Measurements from ENCODE around the gene ABI3BP.

DNA sequence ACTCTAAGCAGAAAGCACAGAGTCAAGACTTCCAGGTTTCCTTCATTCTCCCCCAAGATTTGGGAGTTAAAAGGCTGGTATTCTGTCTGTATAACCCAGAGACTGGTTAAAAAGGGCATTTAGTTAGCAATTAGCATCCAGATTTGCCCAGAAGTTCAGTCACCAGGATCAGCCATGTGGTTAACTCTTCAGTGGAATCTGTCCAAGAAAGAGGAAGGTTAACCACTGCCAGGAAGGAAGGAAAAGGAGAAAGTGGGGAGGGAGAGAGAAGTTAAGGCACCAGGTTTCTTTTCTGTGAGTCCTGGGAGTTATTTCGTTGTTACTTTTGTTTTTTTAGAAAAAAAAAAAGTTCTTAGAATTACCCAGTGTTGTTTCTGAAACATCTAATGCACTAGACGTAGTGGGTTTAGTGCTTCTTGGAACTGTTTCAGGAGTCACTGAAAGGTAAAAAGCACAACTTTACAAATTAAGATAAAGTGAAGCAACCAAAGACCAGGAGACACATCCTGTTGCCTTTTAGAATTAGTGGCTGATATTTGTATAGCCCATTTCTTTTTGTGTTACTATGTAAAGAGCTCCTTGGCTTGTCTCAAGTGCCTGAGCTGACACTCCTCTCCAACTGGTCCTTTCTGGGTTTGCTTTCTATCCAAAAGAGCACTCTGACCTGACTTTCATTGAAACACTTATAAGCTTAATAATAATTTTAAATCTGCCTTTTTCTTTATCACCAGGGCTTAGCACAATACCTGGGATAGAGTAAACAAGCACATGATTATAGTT lies 128.6 kb downstream of the ABI3BP start:
- TF ChIP-seq, protein P1, sequence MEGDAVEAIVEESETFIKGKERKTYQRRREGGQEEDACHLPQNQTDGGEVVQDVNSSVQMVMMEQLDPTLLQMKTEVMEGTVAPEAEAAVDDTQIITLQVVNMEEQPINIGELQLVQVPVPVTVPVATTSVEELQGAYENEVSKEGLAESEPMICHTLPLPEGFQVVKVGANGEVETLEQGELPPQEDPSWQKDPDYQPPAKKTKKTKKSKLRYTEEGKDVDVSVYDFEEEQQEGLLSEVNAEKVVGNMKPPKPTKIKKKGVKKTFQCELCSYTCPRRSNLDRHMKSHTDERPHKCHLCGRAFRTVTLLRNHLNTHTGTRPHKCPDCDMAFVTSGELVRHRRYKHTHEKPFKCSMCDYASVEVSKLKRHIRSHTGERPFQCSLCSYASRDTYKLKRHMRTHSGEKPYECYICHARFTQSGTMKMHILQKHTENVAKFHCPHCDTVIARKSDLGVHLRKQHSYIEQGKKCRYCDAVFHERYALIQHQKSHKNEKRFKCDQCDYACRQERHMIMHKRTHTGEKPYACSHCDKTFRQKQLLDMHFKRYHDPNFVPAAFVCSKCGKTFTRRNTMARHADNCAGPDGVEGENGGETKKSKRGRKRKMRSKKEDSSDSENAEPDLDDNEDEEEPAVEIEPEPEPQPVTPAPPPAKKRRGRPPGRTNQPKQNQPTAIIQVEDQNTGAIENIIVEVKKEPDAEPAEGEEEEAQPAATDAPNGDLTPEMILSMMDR (IDR thresholded peaks at IDR 0.05; ENCODE audit: low read depth, low read length, missing input control), result no peak
- TF ChIP-seq RXRA (IDR thresholded peaks at IDR 0.05) (no peak), TAF1 (conservative IDR thresholded peaks at IDR 0.05) (no peak), RAD21 (IDR thresholded peaks at IDR 0.05) (no peak)
- TF ChIP-seq, protein P2, sequence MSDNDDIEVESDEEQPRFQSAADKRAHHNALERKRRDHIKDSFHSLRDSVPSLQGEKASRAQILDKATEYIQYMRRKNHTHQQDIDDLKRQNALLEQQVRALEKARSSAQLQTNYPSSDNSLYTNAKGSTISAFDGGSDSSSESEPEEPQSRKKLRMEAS (IDR thresholded peaks at IDR 0.05), result no peak
- TF ChIP-seq, protein P3, sequence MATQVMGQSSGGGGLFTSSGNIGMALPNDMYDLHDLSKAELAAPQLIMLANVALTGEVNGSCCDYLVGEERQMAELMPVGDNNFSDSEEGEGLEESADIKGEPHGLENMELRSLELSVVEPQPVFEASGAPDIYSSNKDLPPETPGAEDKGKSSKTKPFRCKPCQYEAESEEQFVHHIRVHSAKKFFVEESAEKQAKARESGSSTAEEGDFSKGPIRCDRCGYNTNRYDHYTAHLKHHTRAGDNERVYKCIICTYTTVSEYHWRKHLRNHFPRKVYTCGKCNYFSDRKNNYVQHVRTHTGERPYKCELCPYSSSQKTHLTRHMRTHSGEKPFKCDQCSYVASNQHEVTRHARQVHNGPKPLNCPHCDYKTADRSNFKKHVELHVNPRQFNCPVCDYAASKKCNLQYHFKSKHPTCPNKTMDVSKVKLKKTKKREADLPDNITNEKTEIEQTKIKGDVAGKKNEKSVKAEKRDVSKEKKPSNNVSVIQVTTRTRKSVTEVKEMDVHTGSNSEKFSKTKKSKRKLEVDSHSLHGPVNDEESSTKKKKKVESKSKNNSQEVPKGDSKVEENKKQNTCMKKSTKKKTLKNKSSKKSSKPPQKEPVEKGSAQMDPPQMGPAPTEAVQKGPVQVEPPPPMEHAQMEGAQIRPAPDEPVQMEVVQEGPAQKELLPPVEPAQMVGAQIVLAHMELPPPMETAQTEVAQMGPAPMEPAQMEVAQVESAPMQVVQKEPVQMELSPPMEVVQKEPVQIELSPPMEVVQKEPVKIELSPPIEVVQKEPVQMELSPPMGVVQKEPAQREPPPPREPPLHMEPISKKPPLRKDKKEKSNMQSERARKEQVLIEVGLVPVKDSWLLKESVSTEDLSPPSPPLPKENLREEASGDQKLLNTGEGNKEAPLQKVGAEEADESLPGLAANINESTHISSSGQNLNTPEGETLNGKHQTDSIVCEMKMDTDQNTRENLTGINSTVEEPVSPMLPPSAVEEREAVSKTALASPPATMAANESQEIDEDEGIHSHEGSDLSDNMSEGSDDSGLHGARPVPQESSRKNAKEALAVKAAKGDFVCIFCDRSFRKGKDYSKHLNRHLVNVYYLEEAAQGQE (IDR thresholded peaks at IDR 0.05), result no peak
- TF ChIP-seq, protein P4, sequence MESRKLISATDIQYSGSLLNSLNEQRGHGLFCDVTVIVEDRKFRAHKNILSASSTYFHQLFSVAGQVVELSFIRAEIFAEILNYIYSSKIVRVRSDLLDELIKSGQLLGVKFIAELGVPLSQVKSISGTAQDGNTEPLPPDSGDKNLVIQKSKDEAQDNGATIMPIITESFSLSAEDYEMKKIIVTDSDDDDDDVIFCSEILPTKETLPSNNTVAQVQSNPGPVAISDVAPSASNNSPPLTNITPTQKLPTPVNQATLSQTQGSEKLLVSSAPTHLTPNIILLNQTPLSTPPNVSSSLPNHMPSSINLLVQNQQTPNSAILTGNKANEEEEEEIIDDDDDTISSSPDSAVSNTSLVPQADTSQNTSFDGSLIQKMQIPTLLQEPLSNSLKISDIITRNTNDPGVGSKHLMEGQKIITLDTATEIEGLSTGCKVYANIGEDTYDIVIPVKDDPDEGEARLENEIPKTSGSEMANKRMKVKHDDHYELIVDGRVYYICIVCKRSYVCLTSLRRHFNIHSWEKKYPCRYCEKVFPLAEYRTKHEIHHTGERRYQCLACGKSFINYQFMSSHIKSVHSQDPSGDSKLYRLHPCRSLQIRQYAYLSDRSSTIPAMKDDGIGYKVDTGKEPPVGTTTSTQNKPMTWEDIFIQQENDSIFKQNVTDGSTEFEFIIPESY (IDR thresholded peaks at IDR 0.05), result no peak
